ENCODE measurements around the gene RPS6KA2.

Gene RPS6KA2

DNA sequence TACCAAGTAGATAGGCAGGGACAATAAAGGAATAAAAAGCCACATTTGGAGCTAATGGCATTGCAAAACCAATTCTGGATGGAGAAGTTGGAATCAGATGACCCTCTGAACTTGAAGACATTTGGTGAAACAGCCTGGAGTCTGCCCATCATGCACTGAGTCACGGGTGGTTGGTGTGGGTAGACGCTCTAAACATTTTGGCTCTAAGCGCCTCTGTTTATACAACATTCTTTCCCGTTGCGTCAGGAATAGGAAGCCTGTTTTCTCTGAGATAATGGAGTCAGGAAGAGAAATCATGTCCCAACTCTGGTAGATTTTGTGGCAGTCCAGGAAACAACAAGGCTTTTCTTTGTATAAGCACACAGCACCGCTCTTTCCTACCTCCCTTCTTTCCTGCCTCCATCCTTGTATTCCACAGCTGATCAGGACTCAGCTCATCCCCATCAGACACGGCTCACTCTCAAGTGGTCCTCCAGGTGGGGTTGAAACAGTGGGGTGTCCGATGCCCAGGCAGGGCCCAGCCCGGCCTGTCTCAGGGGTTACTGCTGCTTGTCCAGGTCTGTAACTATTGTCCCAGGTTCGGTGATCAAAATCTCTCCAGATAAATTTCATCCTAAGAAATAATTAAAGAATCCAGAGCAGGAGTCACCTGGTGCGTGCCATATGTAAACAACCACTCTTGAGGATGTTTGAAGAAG, 28.5 kb downstream of the RPS6KA2 start:
- TF ChIP-seq, protein P1, sequence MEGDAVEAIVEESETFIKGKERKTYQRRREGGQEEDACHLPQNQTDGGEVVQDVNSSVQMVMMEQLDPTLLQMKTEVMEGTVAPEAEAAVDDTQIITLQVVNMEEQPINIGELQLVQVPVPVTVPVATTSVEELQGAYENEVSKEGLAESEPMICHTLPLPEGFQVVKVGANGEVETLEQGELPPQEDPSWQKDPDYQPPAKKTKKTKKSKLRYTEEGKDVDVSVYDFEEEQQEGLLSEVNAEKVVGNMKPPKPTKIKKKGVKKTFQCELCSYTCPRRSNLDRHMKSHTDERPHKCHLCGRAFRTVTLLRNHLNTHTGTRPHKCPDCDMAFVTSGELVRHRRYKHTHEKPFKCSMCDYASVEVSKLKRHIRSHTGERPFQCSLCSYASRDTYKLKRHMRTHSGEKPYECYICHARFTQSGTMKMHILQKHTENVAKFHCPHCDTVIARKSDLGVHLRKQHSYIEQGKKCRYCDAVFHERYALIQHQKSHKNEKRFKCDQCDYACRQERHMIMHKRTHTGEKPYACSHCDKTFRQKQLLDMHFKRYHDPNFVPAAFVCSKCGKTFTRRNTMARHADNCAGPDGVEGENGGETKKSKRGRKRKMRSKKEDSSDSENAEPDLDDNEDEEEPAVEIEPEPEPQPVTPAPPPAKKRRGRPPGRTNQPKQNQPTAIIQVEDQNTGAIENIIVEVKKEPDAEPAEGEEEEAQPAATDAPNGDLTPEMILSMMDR (IDR thresholded peaks at IDR 0.05; ENCODE audit: insufficient read depth, low read length, poor library complexity, severe bottlenecking) = no peak
- Histone ChIP-seq H3K4me3 (replicated peaks; ENCODE audit: low read depth, low read length) (no peak overlapping the region), H3K27me3 (replicated peaks; ENCODE audit: control insufficient read depth, insufficient read depth, low read length) (no peaks in the 10 kb centered on the region), H3K36me3 (ENCODE audit: control insufficient read depth, insufficient read depth, low read length) (no peaks in the 10 kb centered on the region)
- no peak for DNase-seq (ENCODE audit: extremely low read depth, insufficient read length)

DNA sequence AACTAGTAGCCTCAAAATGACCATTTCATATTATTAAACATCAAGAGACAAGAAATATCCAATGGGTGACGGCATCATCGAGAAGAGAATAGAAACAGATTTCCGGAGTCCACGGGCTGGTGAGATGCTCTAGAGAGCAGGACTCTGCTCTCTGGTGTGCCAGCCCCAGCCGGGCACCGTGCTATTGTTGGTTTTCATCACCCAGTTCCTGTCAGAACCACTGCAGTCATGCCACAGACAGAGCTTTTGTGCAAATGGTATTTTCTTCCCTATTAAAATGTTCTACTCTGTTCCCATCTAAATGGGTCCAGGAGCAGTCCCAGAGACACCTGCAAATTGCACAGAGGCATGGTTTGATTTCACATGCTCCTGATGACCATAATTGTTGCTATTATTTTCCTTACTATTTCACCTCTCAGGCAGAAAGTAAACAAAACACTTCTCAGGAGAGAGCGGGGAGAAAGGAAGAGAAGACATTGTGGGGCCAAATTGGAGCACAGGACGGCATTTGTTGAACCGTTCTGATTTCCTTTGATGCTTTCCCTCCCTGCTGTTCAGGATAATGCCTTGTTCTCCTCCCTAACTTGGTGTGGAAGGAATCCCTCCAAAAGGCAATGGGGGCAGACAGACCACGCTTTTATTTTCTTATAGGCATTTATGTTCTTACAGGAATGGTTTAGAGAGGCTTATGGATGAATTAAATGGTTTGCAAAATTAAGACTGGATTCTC, 29.2 kb downstream of the RPS6KA2 start:
- TF ChIP-seq, protein P1 (IDR thresholded peaks at IDR 0.05; ENCODE audit: insufficient read depth, low read length, poor library complexity, severe bottlenecking) = no peak
- DNase-seq (ENCODE audit: extremely low read depth, insufficient read length) = no peak
- H3K36me3 ChIP-seq (ENCODE audit: control insufficient read depth, insufficient read depth, low read length) = no peaks in the 10 kb centered on the region
- H3K4me3 ChIP-seq (replicated peaks; ENCODE audit: low read depth, low read length) = no peak overlapping the region
- H3K27me3 ChIP-seq (replicated peaks; ENCODE audit: control insufficient read depth, insufficient read depth, low read length) = no peaks in the 10 kb centered on the region

DNA sequence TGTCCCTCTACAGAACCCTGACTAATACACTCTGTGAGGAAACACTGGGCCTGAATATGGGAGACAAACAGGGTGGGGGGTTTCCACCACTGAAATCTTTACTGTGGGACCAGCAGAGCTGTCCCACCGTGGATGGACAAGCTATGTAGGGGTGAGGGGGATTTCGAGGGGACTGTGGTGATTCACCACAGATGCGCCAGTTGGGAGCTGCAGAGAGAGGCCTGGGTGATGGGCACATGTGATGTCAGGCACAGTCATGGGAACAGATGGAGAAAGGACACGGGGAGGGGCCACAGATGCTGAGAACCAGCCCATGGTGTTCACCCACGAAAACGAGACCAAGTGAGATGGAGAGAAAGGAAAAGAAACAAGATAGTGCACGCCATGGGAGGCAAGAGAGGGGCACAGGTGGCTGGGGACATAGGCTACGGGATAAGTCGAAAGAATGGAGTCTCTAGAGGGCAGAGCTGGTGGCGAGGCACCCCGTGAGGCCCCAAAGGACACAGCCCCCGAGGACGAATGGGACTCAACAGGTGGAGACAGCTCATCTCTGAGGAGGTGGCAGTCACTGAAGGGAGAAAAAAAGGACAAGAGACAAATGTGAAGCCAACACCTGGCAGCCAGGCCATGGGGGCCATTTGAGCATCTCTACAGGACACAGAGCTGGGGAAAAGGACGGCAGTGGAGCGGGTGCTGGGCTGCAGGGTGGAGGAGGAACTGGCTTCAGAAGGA, 30.1 kb downstream of the RPS6KA2 start:
- H3K27me3 ChIP-seq (replicated peaks; ENCODE audit: control insufficient read depth, insufficient read depth, low read length) = no peaks in the 10 kb centered on the region
- H3K36me3 ChIP-seq (ENCODE audit: control insufficient read depth, insufficient read depth, low read length) = no peaks in the 10 kb centered on the region
- TF ChIP-seq, protein P1 (IDR thresholded peaks at IDR 0.05; ENCODE audit: insufficient read depth, low read length, poor library complexity, severe bottlenecking) = no peak
- no peak for DNase-seq (ENCODE audit: extremely low read depth, insufficient read length)
- no peak overlapping the region for H3K4me3 ChIP-seq (replicated peaks; ENCODE audit: low read depth, low read length)

GRCh38 chr6:166595949-166596348, 31.1 kb downstream of the RPS6KA2 start:
- H3K36me3 ChIP-seq (ENCODE audit: control insufficient read depth, insufficient read depth, low read length) = no peaks in the 10 kb centered on the region
- H3K27me3 ChIP-seq (replicated peaks; ENCODE audit: control insufficient read depth, insufficient read depth, low read length) = no peaks in the 10 kb centered on the region
- no peak for DNase-seq (ENCODE audit: extremely low read depth, insufficient read length)
- TF ChIP-seq, protein P1 (IDR thresholded peaks at IDR 0.05; ENCODE audit: insufficient read depth, low read length, poor library complexity, severe bottlenecking) = no peak
- no peak overlapping the region for H3K4me3 ChIP-seq (replicated peaks; ENCODE audit: low read depth, low read length)

DNA sequence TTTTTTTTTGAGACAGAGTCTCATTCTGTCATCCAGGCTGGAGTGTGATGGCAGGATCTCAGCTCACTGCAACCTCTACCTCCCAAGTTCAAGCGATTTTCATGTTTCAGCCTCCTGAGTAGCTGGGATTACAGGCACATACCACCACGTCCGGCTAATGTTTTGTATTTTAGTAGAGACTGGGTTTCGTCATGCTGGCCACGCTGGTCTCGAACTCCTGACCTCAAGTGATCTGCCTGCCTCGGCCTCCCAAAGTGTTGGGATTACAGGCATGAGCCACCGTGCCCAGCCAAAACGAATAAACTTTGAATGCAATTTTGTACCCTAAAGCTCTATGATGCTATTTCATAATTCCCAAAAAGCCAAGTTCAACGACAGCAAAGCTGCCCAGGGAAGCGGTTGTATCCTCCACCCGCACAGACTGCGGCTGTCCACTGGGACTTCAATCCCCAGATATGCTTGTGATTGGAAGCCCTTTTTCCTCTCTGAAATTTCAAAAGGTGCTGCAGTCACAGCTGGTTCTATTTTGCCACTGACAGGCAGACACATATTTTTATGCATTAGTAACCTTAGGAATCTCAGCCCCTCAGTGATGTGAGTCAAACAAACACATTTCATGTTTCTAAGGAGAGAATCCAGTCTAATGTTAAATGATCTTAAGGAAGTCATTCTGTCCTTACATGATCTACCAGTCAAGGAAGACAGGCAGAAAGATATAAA, 31.8 kb downstream of the RPS6KA2 start:
- no peaks in the 10 kb centered on the region for H3K36me3 ChIP-seq (ENCODE audit: control insufficient read depth, insufficient read depth, low read length)
- no peak overlapping the region for H3K4me3 ChIP-seq (replicated peaks; ENCODE audit: low read depth, low read length)
- TF ChIP-seq, protein P1 (IDR thresholded peaks at IDR 0.05; ENCODE audit: insufficient read depth, low read length, poor library complexity, severe bottlenecking) = no peak
- DNase-seq (ENCODE audit: extremely low read depth, insufficient read length) = no peak
- H3K27me3 ChIP-seq (replicated peaks; ENCODE audit: control insufficient read depth, insufficient read depth, low read length) = no peaks in the 10 kb centered on the region
